HG02759 (cell line): Measurements from ENCODE around the gene DNAJA1.

Experiments
- ATAC-seq: cut with Tn5 transposase; IDR thresholded peaks from one replicate; pipeline ENCODE4 v1.9.1; 2021; ENCODE audit warnings: mild to moderate bottlenecking, moderate library complexity; ENCODE audit not compliant: unreplicated experiment

DNAJA1 gene

GRCh38 chr9:33025572-33026342 is 684 bp downstream of the DNAJA1 start:
- peak; percentile 59 for ATAC-seq

GRCh38 chr9:33029231-33029786 is 4.2 kb downstream of the DNAJA1 start:
- no peak for ATAC-seq

GRCh38 chr9:33030285-33030684 is 5.2 kb downstream of the DNAJA1 start:
- ATAC-seq = no peak

- no peak for ATAC-seq
These were observed 7.2 kb downstream of the DNAJA1 start for GRCh38 chr9:33032292-33032691.

- no peak for ATAC-seq
These were observed 7.8 kb downstream of the DNAJA1 start for GRCh38 chr9:33032865-33033264.

GRCh38 chr9:33040792-33041431 is 15.8 kb downstream of the DNAJA1 start:
- no peak for ATAC-seq

- no peak for ATAC-seq
These were observed 16.5 kb downstream of the DNAJA1 start for GRCh38 chr9:33041432-33042188.

GRCh38 chr9:33042473-33042872 is 17.4 kb downstream of the DNAJA1 start:
- ATAC-seq = no peak

- ATAC-seq = no peak
These were observed 18.6 kb downstream of the DNAJA1 start for GRCh38 chr9:33043671-33044070.

GRCh38 chr9:33044162-33044673 is 19.1 kb downstream of the DNAJA1 start:
- peak; percentile 88 for ATAC-seq

GRCh38 chr9:33044677-33045282 is 19.7 kb downstream of the DNAJA1 start:
- ATAC-seq = no peak

- no peak for ATAC-seq
These were observed 21.0 kb downstream of the DNAJA1 start for GRCh38 chr9:33046061-33046460.

- ATAC-seq = no peak
These were observed 23.0 kb downstream of the DNAJA1 start for GRCh38 chr9:33048054-33048465.

GRCh38 chr9:33049680-33050361 is 24.7 kb downstream of the DNAJA1 start:
- ATAC-seq = no peak

GRCh38 chr9:33051144-33051543 is 26.1 kb downstream of the DNAJA1 start:
- ATAC-seq = no peak

- ATAC-seq = peak; percentile 80
These were observed 40.3 kb downstream of the DNAJA1 start for GRCh38 chr9:33065157-33066076.

- no peak for ATAC-seq
These were observed 43.9 kb downstream of the DNAJA1 start for GRCh38 chr9:33068991-33069390.

GRCh38 chr9:33076046-33077004 is 51.3 kb downstream of the DNAJA1 start, which contains the start of gene SMU1:
Gene SMU1 (minus strand): TSS chr9:33076674. CDS start chr9:33076608, 66 bp downstream.
- ATAC-seq = peak; percentile 99
